HCEC 1CT (cell line): ENCODE data around the gene C17orf50.
A peak's percentile ranks its signal among the peaks of the same experiment; 100 is the strongest.

ENCODE experiments used
- DNase-seq: peaks from one replicate; pipeline ENCODE4 v3.0.0-alpha.2; 2017

C17orf50 gene

GRCh38 chr17:35791681-35792350 is 31.1 kb downstream of the C17orf50 start:
- no peak for DNase-seq

GRCh38 chr17:35793257-35793656 is 32.6 kb downstream of the C17orf50 start:
- DNase-seq, result no peak

- DNase-seq, result peak; percentile 22
These were observed 34.6 kb downstream of the C17orf50 start, which contains the start of gene MMP28 for GRCh38 chr17:35795007-35795870. TSS of gene MMP28 (minus strand) at chr17:35795641. CDS start at chr17:35795377, 264 bp downstream.

- no peak for DNase-seq
These were observed 35.2 kb downstream of the C17orf50 start for GRCh38 chr17:35795871-35796265.

GRCh38 chr17:35796942-35797341 is 36.3 kb downstream of the C17orf50 start:
- DNase-seq, result no peak

GRCh38 chr17:35797370-35797769 is 36.7 kb downstream of the C17orf50 start:
- DNase-seq, result no peak

GRCh38 chr17:35797918-35798317 is 37.2 kb downstream of the C17orf50 start:
- no peak for DNase-seq

- no peak for DNase-seq
These were observed 39.3 kb downstream of the C17orf50 start for GRCh38 chr17:35799942-35800341.

GRCh38 chr17:35801583-35802224 is 41.0 kb downstream of the C17orf50 start:
- no peak for DNase-seq

- DNase-seq, result peak; percentile 92
These were observed 44.0 kb downstream of the C17orf50 start for GRCh38 chr17:35804658-35805192.

- DNase-seq, result peak; percentile 67
These were observed 46.9 kb downstream of the C17orf50 start for GRCh38 chr17:35807371-35808144.

- no peak for DNase-seq
These were observed 47.7 kb downstream of the C17orf50 start for GRCh38 chr17:35808240-35808961.

- DNase-seq, result peak; percentile 99
These were observed 48.5 kb downstream of the C17orf50 start, which contains the start of gene TAF15 for GRCh38 chr17:35808962-35809854. TSS of gene TAF15 (plus strand) at chr17:35809484. CDS start at chr17:35809570, 86 bp downstream.

GRCh38 chr17:35809855-35810461 is 49.3 kb downstream of the C17orf50 start:
- DNase-seq, result peak; percentile 35

- DNase-seq, result no peak
These were observed 51.1 kb downstream of the C17orf50 start for GRCh38 chr17:35811759-35812158.

GRCh38 chr17:35812456-35812855 is 51.8 kb downstream of the C17orf50 start:
- no peak for DNase-seq
